GM12878 (cell line): Measurements from ENCODE around the gene PRR3. TPM values are rescaled to one million over a fixed set of nuclear protein-coding genes. Genes with fewer than 3 reads are reported as not detected.
"Not testable (repeated sequence)": the region's sequence is repeated elsewhere in the genome, so short reads cannot be mapped to it uniquely, and the experiment has no call there.

Source experiments
- ATAC-seq: fragments of 200-7000 bp; cut with Tn5 transposase; 3 replicates; pipeline ENCODE4 v1.9.1; 2020; ENCODE audit warnings: mild to moderate bottlenecking, moderate library complexity
- BruUV-seq: library from RNA; stranded (reverse); fragments of 400-500 nt; replicated peaks from 2 replicates; lab custom pipeline; 2021; lab: Mats Ljungman, UMichigan
- CTCF ChIA-PET: fragments of 300-600 bp; sonication (Branson Sonifier 250); formaldehyde crosslinking; extraction: SDS; loops from one replicate; lab custom pipeline; 2021; ENCODE audit warnings: inconsistent platforms; lab: Yijun Ruan, JAX
- POLR2A ChIA-PET: fragments of 350-600 bp; formaldehyde crosslinking; extraction: SDS; loops from one replicate; lab custom pipeline; 2021; ENCODE audit warnings: inconsistent platforms; lab: Charles Lee
- RAD21 ChIA-PET: fragments of 300-600 bp; sonication (Branson Sonifier 250); formaldehyde crosslinking; loops from one replicate; lab custom pipeline; 2023; ENCODE audit warnings: antibody characterized with exemption; ENCODE audit not compliant: unreplicated experiment; lab: Charles Lee
- SMC1A ChIA-PET: fragments of 300-600 bp; sonication (Branson Sonifier 250); formaldehyde crosslinking; loops from one replicate; lab custom pipeline; 2023; ENCODE audit not compliant: unreplicated experiment, uncharacterized antibody; lab: Charles Lee
- DNase-seq: peaks from one replicate; pipeline ENCODE4 v3.0.0-alpha.2; 2011; ENCODE audit warnings: low read depth, low spot score
- FAIRE-seq: peaks from 3 replicates; lab custom pipeline; 2011; peaks lifted over from hg19 to GRCh38; lab: Jason Lieb, UNC
- H2AFZ ChIP-seq: 2 replicates; pipeline ENCODE4 v1.6.0; 2011; ENCODE audit warnings: low read depth, low read length, control low read depth; ENCODE audit not compliant: control insufficient read depth
- H3K27ac ChIP-seq: 2 replicates; pipeline ENCODE4 v1.5.1; 2011; ENCODE audit warnings: control low read depth; ENCODE audit not compliant: control insufficient read depth, insufficient read depth
- H3K27me3 ChIP-seq, 2 experiments: replicated peaks in 1 of 2; 2 replicates each; pipeline versions ENCODE4 v1.6.0 to v1.6.1; 2011; ENCODE audit warnings: low read length in 1 of 2; ENCODE audit not compliant: control insufficient read depth in 2 of 2, insufficient read depth in 2 of 2
- H3K36me3 ChIP-seq, 2 experiments: 2 replicates each; pipeline ENCODE4 v1.5.1; 2011; ENCODE audit warnings: low read length in 1 of 2; ENCODE audit not compliant: control insufficient read depth in 2 of 2, insufficient read depth in 2 of 2
- H3K4me1 ChIP-seq: 2 replicates; pipeline ENCODE4 v1.6.1; 2011; ENCODE audit warnings: mild to moderate bottlenecking, low read length, moderate library complexity, mixed read lengths; ENCODE audit not compliant: control insufficient read depth, insufficient read depth
- H3K4me2 ChIP-seq: 2 replicates; pipeline ENCODE4 v1.6.0; 2011; ENCODE audit warnings: control low read depth; ENCODE audit not compliant: control insufficient read depth, insufficient read depth
- H3K4me3 ChIP-seq: fragments of 200-600 bp; sonication (generic); 2 replicates; pipeline ENCODE4 v1.5.1; 2016
- H3K79me2 ChIP-seq: 2 replicates; pipeline ENCODE4 v1.6.0; 2011; ENCODE audit warnings: low read length; ENCODE audit not compliant: control insufficient read depth, insufficient read depth
- H3K9ac ChIP-seq: 2 replicates; pipeline ENCODE4 v1.8.0; 2011; ENCODE audit warnings: low read length, control low read depth, mixed read lengths; ENCODE audit not compliant: control insufficient read depth, insufficient read depth
- H3K9me3 ChIP-seq: replicated peaks from 3 replicates; pipeline ENCODE4 v1.5.1; 2011; ENCODE audit warnings: mild to moderate bottlenecking, low read length; ENCODE audit not compliant: control insufficient read depth, insufficient read depth
- H4K20me1 ChIP-seq: 2 replicates; pipeline ENCODE4 v1.6.0; 2011; ENCODE audit not compliant: control insufficient read depth, insufficient read depth
- NFIC ChIP-seq: IDR thresholded peaks from 2 replicates; pipeline ENCODE4 v1.6.1; 2012; ENCODE audit warnings: low read depth, mild to moderate bottlenecking, inconsistent platforms, low read length, moderate library complexity
- NFYB ChIP-seq: IDR thresholded peaks from 2 replicates; pipeline ENCODE4 v1.6.1; 2011; ENCODE audit warnings: low read depth, mild to moderate bottlenecking, low read length, improper control_type of control experiment, moderate library complexity; ENCODE audit not compliant: insufficient read depth
- YY1 ChIP-seq: IDR thresholded peaks from 2 replicates; pipeline ENCODE4 v1.6.1; 2011; ENCODE audit warnings: low read depth, mild to moderate bottlenecking, low read length
- WGBS: methylation state at CpG from one replicate; pipeline ENCODE4 v1.1.6; 2016; ENCODE audit warnings: low lambda C conversion rate; ENCODE audit not compliant: insufficient replicate concordance, insufficient coverage; ENCODE audit errors: missing lambda C conversion rate; 5-methylcytosine and 5-hydroxymethylcytosine counted together
- in situ Hi-C: fragments of 300-500 bp; cut with MboI; formaldehyde crosslinking; loops from 9 replicates; pipeline ENCODE4 v1.14.3; 2018; ENCODE audit warnings: mixed read lengths
- intact Hi-C: fragments of 100-400 bp; cut with micrococcal nuclease; formaldehyde crosslinking; loops from one replicate; pipeline ENCODE4 v1.14.2; 2022; ENCODE audit not compliant: unreplicated experiment
- polyA plus RNA-seq, 11 experiments: library from polyadenylated mRNA; depleted of rRNA in 4 of 11; unstranded in 6 of 11; stranded (reverse) in 5 of 11; fragments of >200 nt; fragmentation: Nextera tagmentation in 4 of 11; fragmentation: Illumina TruSeq in 1 of 11; extraction: Ambion mirVana in 4 of 11; extraction: Trizol in 1 of 11; gene quantifications; 1 replicate in 1 of 11; 2 replicates in 10 of 11; pipeline versions ENCODE4 v1.2.1 to v1.2.3, GENCODE V29; 2011 to 2016; ENCODE audit warnings: inconsistent platforms in 2 of 11, missing spikeins in 2 of 11, low read depth in 1 of 11
- total RNA-seq, 4 experiments: library from RNA; depleted of rRNA in 3 of 4; stranded (reverse); fragments of >200 nt in 3 of 4; fragmentation: Illumina TruSeq in 1 of 4; extraction: Trizol in 1 of 4; gene quantifications; 2 replicates each; pipeline versions ENCODE4 v1.2.1 to v1.2.3, GENCODE V29; 2013 to 2021

PRR3 gene
- total and polyA plus RNA-seq, 10 of the 15 experiments (the other 5 are each of a cell fraction or from before 2014, with no cell fraction given) = 14.0 to 38.2 (median 20.5) TPM

DNA sequence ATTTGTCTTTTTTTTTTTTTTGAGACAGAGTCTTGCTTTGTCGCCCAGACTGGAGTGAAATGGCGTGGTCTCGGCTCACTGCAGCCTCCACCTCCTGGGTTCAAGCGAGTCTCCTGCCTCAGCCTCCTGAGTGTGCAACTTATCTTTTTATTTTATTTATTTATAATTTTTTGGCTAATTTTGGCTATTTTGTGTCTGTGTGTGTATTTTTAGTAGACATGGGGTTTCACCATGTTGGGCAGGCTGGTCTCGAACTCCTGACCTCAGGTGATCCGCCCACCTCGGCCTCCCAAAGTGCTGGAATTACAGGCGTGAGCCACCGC, 40.4 kb upstream of the PRR3 start:
- ChIA-PET POLR2A (interaction anchor here (0.6 to 1.5 kb wide), 12 partner anchors 11 to 1882 kb away, joined by 3 to 8 read pairs (median 4); partner anchors contain the start of gene GTF2H4), SMC1A (interaction anchor here (1.0 to 2.1 kb wide), 6 partner anchors 8 to 31 kb away, joined by 3 to 7 read pairs (median 4); no protein-coding TSS in a partner anchor), RAD21 (interaction anchor here (0.7 to 1.4 kb wide), 4 partner anchors 8 to 25 kb away, joined by 4 read pairs; no protein-coding TSS in a partner anchor)
- FAIRE-seq, H4K20me1 ChIP-seq, DNase-seq, H3K27me3 ChIP-seq, H3K9me3 ChIP-seq, in situ Hi-C loops, H3K36me3 ChIP-seq, H3K79me2 ChIP-seq, H3K4me1 ChIP-seq: not testable (repeated sequence)
- H2AFZ ChIP-seq = peak overlapping the region; percentile 6; the same call in 1 of the 2 replicates
- H3K4me2 ChIP-seq = peak overlapping the region; percentile 30; the same call in 1 of the 2 replicates
- peak overlapping the region; percentile 79 for H3K27ac ChIP-seq
- 1% methylated on average over 9 of the region's 9 CpGs for WGBS
- intact Hi-C loops = loop anchor here (2.0 kb wide), 1 partner anchor 16 kb away; no protein-coding TSS in a partner anchor
- peak overlapping the region; percentile 68 for H3K9ac ChIP-seq
- TF ChIP-seq YY1 (peak; percentile 72; the same call in 1 of the 2 replicates), NFIC (0 out of 2 replicates have a peak, but pooled peaks have one; percentile 16)
- TF ChIP-seq, all 136 proteins: peak for 2; not testable (repeated sequence) for 134
- not testable (repeated sequence) for BruUV-seq, H3K4me3 ChIP-seq, ATAC-seq
- CTCF ChIA-PET = interaction anchor here (0.7 to 2.4 kb wide), 6 partner anchors 10 to 33 kb away, joined by 4 to 9 read pairs (median 8); no protein-coding TSS in a partner anchor

DNA sequence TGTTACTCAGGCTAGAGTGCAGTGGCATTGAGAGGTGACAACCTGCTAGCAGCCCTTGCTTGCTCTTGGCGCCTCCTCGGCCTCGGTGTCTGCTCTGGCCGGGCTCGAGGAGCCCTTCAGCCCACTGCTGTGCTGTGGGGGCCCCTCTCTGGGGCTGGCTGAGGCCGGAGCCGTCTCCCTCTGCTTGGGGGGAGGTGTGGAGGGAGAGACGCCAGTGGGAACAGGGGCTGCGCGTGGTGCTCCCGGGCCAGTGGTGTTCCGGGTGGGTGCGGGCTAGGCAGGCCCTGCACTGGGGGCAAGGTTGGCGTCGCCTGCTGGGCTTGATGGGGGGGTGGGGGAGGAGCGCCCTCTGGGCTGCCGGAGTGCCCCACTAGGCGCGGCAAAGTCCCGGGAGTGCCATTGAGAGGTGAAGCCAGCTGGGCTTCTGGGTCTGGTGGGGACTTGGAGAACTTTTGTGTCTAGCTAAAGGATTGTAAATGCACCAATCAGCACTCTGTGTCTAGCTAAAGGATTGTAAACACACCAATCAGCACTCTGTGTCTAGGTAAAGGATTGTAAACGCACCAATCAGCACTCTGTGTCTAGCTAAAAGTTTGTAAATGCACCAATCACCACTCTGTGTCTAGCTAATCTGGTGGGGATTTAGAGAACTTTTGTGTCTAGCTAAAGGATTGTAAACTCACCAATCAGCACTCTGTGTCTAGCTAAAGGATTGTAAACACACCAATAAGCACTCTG, 39.2 kb upstream of the PRR3 start:
- H3K27me3 ChIP-seq, FAIRE-seq, H3K9ac ChIP-seq, H3K4me3 ChIP-seq, ATAC-seq, H3K4me1 ChIP-seq, BruUV-seq, H3K36me3 ChIP-seq, H3K9me3 ChIP-seq, H3K27ac ChIP-seq, H3K79me2 ChIP-seq, H2AFZ ChIP-seq, in situ Hi-C loops, H3K4me2 ChIP-seq, DNase-seq, H4K20me1 ChIP-seq: not testable (repeated sequence)
- SMC1A ChIA-PET = interaction anchor here (1.1 to 2.1 kb wide), 6 partner anchors 8 to 24 kb away, joined by 3 to 7 read pairs (median 6); no protein-coding TSS in a partner anchor
- intact Hi-C loops = loop anchor here (2.0 kb wide), 1 partner anchor 15 kb away; no protein-coding TSS in a partner anchor
- TF ChIP-seq NFYB = peak; percentile 69
- CTCF ChIA-PET = interaction anchor here (1.1 to 2.4 kb wide), 5 partner anchors 9 to 34 kb away, joined by 3 to 8 read pairs (median 7); no protein-coding TSS in a partner anchor
- POLR2A ChIA-PET = interaction anchor here (0.8 kb wide), 1 partner anchor 12 kb away, joined by 3 read pairs; no protein-coding TSS in a partner anchor
- RAD21 ChIA-PET = interaction anchor here (0.9 to 1.7 kb wide), 3 partner anchors 9 to 12 kb away, joined by 4 to 8 read pairs (median 4); no protein-coding TSS in a partner anchor
- 93% methylated on average over 15 of the region's 21 CpGs for WGBS

DNA sequence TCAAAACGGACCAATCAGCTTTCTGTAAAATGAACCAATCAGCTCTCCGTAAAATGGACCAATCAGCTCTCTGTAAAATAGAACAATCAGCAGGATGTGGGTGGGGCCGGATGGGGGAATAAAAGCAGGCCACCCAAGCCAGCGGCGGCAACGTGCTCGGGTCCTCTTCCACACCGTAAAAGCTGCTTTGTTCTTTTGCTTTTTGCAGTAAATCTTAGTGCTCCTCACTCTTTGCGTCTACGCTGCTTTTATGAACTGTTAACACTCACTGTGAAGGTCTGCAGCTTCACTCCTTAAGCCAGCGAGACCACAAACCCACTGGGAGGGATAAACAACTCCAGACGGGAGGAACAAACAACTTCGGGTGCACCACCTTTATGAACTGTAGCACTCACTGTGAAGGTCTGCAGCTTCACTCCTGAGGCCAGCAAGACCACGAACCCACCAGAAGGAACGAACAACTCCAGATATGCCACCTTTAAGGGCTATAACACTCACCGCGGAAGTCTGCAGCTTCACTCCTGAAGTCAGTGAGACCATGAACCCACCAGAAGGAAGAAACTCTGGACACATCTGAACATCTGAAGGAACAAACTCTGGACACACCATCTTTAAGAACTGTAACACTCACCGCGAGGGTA, 38.5 kb upstream of the PRR3 start:
- H3K9ac ChIP-seq, H3K36me3 ChIP-seq, FAIRE-seq, intact Hi-C loops, H3K4me2 ChIP-seq, H2AFZ ChIP-seq, BruUV-seq, H3K4me3 ChIP-seq, H3K27ac ChIP-seq, H4K20me1 ChIP-seq, H3K4me1 ChIP-seq, H3K27me3 ChIP-seq, DNase-seq, in situ Hi-C loops, H3K79me2 ChIP-seq, ATAC-seq, H3K9me3 ChIP-seq: not testable (repeated sequence)
- ChIA-PET CTCF (interaction anchor here (0.6 to 2.4 kb wide), 4 partner anchors 14 to 609 kb away, joined by 3 to 8 read pairs (median 6); no protein-coding TSS in a partner anchor), RAD21 (interaction anchor here (1.7 kb wide), 1 partner anchor 11 kb away, joined by 8 read pairs; no protein-coding TSS in a partner anchor), SMC1A (interaction anchor here (1.1 to 2.1 kb wide), 6 partner anchors 9 to 25 kb away, joined by 3 to 7 read pairs (median 6); no protein-coding TSS in a partner anchor), POLR2A (interaction anchor here (0.8 kb wide), 1 partner anchor 11 kb away, joined by 3 read pairs; no protein-coding TSS in a partner anchor)
- 83% methylated on average over 19 of the region's 19 CpGs for WGBS
